CD4-positive, alpha-beta T cell (primary cell): Measurements from ENCODE around the gene FAM76A. TPM values are rescaled to one million over a fixed set of nuclear protein-coding genes. Genes with fewer than 3 reads are reported as not detected.

ENCODE experiments used
- ATAC-seq: fragments of 200-7000 bp; cut with Tn5 transposase; one replicate; pipeline ENCODE4 v1.10.0; 2022; ENCODE audit warnings: mild to moderate bottlenecking; ENCODE audit not compliant: poor library complexity
- CTCF ChIA-PET: fragments of 350-600 bp; sonication (Branson Sonifier 250); formaldehyde crosslinking; loops from one replicate; lab custom pipeline; 2021; ENCODE audit warnings: antibody characterized with exemption, inconsistent platforms; lab: Charles Lee
- POLR2A ChIA-PET: fragments of 350-600 bp; sonication (Branson Sonifier 250); formaldehyde crosslinking; loops from one replicate; lab custom pipeline; 2021; ENCODE audit warnings: antibody characterized with exemption, inconsistent platforms; lab: Charles Lee
- DNase-seq, 14 experiments: peaks; one replicate each; pipeline ENCODE4 v3.0.0-alpha.2; 2013 to 2020; ENCODE audit warnings: mixed read lengths in 2 of 14
- H3K27ac ChIP-seq, 2 donors: one replicate each; pipeline versions ENCODE4 v1.5.1 to v1.7.0; 2013; ENCODE audit warnings: low read length in 2 of 2, low read depth in 1 of 2, mild to moderate bottlenecking in 1 of 2
- H3K27me3 ChIP-seq, 2 experiments: 1 replicate in 1 of 2; 2 replicates in 1 of 2; pipeline versions ENCODE4 v1.6.1 to v1.7.0; 2013; ENCODE audit warnings: low read length in 2 of 2, control low read depth in 1 of 2, mild to moderate bottlenecking in 1 of 2, moderate library complexity in 1 of 2; ENCODE audit not compliant: insufficient read depth in 2 of 2, control insufficient read depth in 1 of 2
- H3K36me3 ChIP-seq: one replicate; pipeline ENCODE4 v1.6.1; 2013; ENCODE audit warnings: low read length, control low read depth; ENCODE audit not compliant: insufficient read depth
- H3K4me1 ChIP-seq: one replicate; pipeline ENCODE4 v1.6.1; 2013; ENCODE audit warnings: low read length, control low read depth; ENCODE audit not compliant: insufficient read depth
- H3K4me3 ChIP-seq: one replicate; pipeline ENCODE4 v1.5.1; 2013; ENCODE audit warnings: mild to moderate bottlenecking, low read length, moderate library complexity
- H3K9me3 ChIP-seq, 2 experiments: 1 replicate in 1 of 2; 2 replicates in 1 of 2; pipeline versions ENCODE4 v1.6.1 to v1.7.0; 2013; ENCODE audit warnings: low read length in 2 of 2, mild to moderate bottlenecking in 2 of 2, control low read depth in 1 of 2, moderate library complexity in 1 of 2; ENCODE audit not compliant: control insufficient read depth in 1 of 2, insufficient read depth in 1 of 2
- H3K27ac Mint-ChIP-seq: one replicate; pipeline ENCODE4 v1.8.0; 2020; ENCODE audit warnings: mixed read lengths
- H3K27me3 Mint-ChIP-seq: one replicate; pipeline ENCODE4 v1.8.0; 2021; ENCODE audit warnings: mixed read lengths
- H3K36me3 Mint-ChIP-seq: one replicate; pipeline ENCODE4 v1.8.0; 2021; ENCODE audit warnings: low read depth, mixed read lengths
- H3K4me1 Mint-ChIP-seq: one replicate; pipeline ENCODE4 v1.8.0; 2021; ENCODE audit warnings: low read depth, mixed read lengths
- H3K4me3 Mint-ChIP-seq: one replicate; pipeline ENCODE4 v1.8.0; 2020; ENCODE audit warnings: mild to moderate bottlenecking, mixed read lengths
- H3K9me3 Mint-ChIP-seq: one replicate; pipeline ENCODE4 v1.8.0; 2020; ENCODE audit warnings: mixed read lengths
- CTCF ChIP-seq: fragments of 200-600 bp; IDR thresholded peaks from one replicate; pipeline ENCODE4 v1.8.0; 2022; ENCODE audit warnings: antibody characterized with exemption, mild to moderate bottlenecking
- intact Hi-C, 2 experiments: fragments of 100-400 bp; cut with DNase I in 1 of 2; cut with micrococcal nuclease in 1 of 2; formaldehyde crosslinking; loops; one replicate each; pipeline versions ENCODE4 v1.15.1 to v1.9.0; 2023 to 2025; cut with DNase I, micrococcal nuclease
- total RNA-seq, 174 experiments: library from RNA in 2 of 174; stranded (reverse) in 2 of 174; gene quantifications; one replicate each; pipeline ENCODE4 v1.2.3 and lab custom pipeline; 2021 to 2026

FAM76A gene
- total RNA-seq, 2 experiments from 2014 or later: 26.0 to 28.7 TPM

- peaks cover 76% of the 10 kb centered on the region for H3K36me3 Mint-ChIP-seq
These were observed 26.6 kb downstream of the FAM76A start for GRCh38 chr1:27752360-27752759.

GRCh38 chr1:27755286-27755685 is 29.5 kb downstream of the FAM76A start:
- H3K9me3 ChIP-seq: no peaks in the 10 kb centered on the region
- Mint-ChIP-seq H3K4me3 (no peak overlapping the region), H3K27ac (no peak overlapping the region), H3K4me1 (no peaks in the 10 kb centered on the region), H3K27me3 (no peaks in the 10 kb centered on the region), H3K36me3 (peaks cover 77% of the 10 kb centered on the region), H3K9me3 (no peaks in the 10 kb centered on the region)
- no peak for ATAC-seq
- no peak for DNase-seq
- H3K4me1 ChIP-seq: no peaks in the 10 kb centered on the region
- H3K27ac ChIP-seq: no peak overlapping the region
- no peaks in the 10 kb centered on the region for H3K27me3 ChIP-seq
- H3K36me3 ChIP-seq: peaks cover 59% of the 10 kb centered on the region
- ChIA-PET POLR2A (interaction anchor here (1.2 kb wide), 1 partner anchor 30 kb away, joined by 3 read pairs; the partner anchor contains the start of gene FAM76A), CTCF (no interaction called here)
- no peak overlapping the region for H3K4me3 ChIP-seq
- no peak for TF ChIP-seq CTCF
- intact Hi-C loops: no loop called here

More at GRCh38 chr1:27752360-27752759, 26.6 kb downstream of the FAM76A start:
- ATAC-seq (no peak), DNase-seq (no peak)
- Mint-ChIP-seq H3K4me3 (no peak overlapping the region), H3K9me3 (no peaks in the 10 kb centered on the region), H3K4me1 (no peaks in the 10 kb centered on the region), H3K27ac (no peak overlapping the region), H3K27me3 (no peaks in the 10 kb centered on the region)
- no peaks in the 10 kb centered on the region for H3K4me1 ChIP-seq
- ChIA-PET CTCF (interaction anchor here (1.3 kb wide), 1 partner anchor 14 kb away, joined by 4 read pairs; no protein-coding TSS in a partner anchor), POLR2A (no interaction called here)
- H3K9me3 ChIP-seq: no peaks in the 10 kb centered on the region
- TF ChIP-seq CTCF: no peak
- intact Hi-C loops: no loop called here
- H3K36me3 ChIP-seq: peaks cover 50% of the 10 kb centered on the region
- H3K4me3 ChIP-seq: no peak overlapping the region
- H3K27me3 ChIP-seq: no peaks in the 10 kb centered on the region
- H3K27ac ChIP-seq: no peak overlapping the region

- intact Hi-C loops: no loop called here
- Histone ChIP-seq H3K27ac (no peak overlapping the region), H3K9me3 (no peaks in the 10 kb centered on the region), H3K4me1 (no peaks in the 10 kb centered on the region), H3K27me3 (no peaks in the 10 kb centered on the region), H3K36me3 (peaks cover 61% of the 10 kb centered on the region), H3K4me3 (no peak overlapping the region)
- CTCF ChIA-PET: no interaction called here
- no peaks in the 10 kb centered on the region for H3K9me3 Mint-ChIP-seq
- peaks cover 77% of the 10 kb centered on the region for H3K36me3 Mint-ChIP-seq
- POLR2A ChIA-PET: interaction anchor here (1.2 kb wide), 1 partner anchor 30 kb away, joined by 3 read pairs; the partner anchor contains the start of gene FAM76A
- ATAC-seq (no peak), DNase-seq (no peak)
- H3K27ac Mint-ChIP-seq: no peak overlapping the region
- no peak for TF ChIP-seq CTCF
- no peak overlapping the region for H3K4me3 Mint-ChIP-seq
- no peaks in the 10 kb centered on the region for H3K27me3 Mint-ChIP-seq
- H3K4me1 Mint-ChIP-seq: no peaks in the 10 kb centered on the region
These were observed 30.1 kb downstream of the FAM76A start for GRCh38 chr1:27755865-27756264.
